Measurements from ENCODE around the gene LRRC25.
A peak's percentile ranks its signal among the peaks of the same experiment; 100 is the strongest.
"Not testable (repeated sequence)": the region's sequence is repeated elsewhere in the genome, so short reads cannot be mapped to it uniquely, and the experiment has no call there.

Gene LRRC25

DNA sequence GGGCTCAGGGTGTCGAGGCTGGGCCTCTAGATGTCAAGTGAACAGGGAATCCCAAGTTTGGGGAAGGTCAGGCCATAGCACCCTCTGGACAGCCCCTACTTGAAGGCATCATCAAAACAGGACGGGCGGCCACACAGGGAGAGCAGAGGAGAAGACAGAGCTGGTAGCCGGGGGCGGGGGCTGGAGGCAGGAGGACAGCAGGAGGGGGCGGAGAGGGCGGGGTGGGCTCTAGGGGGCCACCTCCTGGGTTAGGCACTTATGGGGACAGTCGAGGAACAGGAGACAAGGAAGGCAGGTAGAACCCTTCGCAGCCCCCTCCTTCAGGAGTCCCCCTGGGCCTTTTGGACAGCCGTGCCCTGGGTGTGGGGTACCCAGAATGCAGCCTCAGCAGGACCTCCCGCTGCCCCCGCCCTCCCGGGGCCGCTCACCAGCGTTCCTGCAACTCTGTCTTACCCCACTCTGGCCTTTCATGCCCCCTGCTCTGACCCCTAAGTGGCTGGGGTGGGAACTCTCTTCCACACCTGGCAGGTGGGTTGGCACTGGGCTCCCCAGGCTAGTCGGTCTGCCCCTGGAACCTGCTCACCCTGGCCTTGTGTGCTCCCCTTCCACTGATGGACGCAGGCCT lies 27.6 kb upstream of the LRRC25 start:
- no peak for DNase-seq (ENCODE audit: low spot score)

DNA sequence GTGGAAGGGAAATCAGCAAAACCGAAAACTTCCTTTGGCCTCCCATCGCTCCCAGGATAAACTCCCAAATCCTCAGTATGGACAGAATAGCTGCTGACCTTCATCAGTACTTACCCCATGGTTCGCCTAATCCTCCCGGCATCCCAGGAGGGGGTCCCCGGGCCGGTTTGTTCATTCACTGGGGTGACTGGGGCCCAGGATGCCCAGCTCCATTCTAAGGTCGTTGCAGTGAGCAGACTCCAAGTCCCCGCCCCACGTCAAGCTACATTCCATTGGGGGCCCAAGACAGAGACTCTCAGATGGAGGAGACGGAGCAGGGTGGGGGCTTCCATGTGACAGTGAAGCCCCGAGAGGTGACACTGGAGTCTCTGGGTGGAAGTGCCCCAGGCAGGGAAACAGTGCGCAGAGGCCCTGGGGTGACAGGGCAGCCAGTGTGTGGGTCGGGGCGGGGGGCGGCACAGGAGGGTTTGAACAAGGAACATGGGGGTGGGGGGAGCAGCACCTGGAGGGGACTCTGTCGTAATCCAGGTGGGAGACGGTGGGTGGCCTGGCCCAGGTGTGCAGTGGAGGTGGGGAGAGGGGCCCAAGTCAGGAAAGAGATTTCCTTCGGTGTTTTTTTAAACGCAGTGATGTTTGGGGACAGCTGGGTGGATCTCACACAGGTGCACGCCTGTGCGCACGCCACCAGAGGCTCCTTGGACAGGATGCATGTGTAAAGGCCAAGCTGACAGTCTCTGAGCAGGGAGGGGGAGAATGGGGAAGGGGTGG lies 26.9 kb upstream of the LRRC25 start:
- no peak for DNase-seq (ENCODE audit: low spot score)

GRCh38 chr19:18423258-18424020 lies 26.0 kb upstream of the LRRC25 start:
- no peak for DNase-seq (ENCODE audit: low spot score)

GRCh38 chr19:18422530-18423191 lies 25.2 kb upstream of the LRRC25 start:
- no peak for DNase-seq (ENCODE audit: low spot score)

DNA sequence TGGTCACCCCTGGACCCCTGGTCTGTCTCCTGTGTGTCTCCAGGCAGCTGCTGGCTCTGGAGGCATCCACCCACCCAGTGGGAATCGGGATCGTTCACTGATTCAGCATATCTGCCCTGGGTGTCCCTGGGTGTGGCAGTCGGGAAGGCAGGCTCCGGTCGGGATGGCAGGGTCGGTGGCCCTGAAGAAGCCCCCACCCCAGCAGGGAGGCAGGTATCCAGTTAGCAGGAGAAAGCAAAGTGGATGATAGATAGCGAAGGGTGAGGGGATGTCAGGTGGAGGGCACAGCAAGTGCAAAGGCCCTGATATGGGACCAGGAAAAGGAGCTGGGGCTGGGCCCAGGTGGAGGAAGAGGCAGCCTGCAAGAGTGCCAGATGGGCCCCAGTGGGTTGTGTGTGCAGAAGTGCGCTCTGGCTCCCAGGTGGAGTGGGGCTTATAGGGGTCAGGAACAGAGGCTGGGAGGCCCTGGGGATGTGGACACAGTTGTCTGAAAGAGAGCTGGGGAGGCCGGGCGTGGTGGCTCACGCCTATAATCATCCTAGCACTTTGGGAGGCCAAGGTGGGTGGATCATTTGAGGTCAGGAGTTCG lies 24.0 kb upstream of the LRRC25 start:
- no peak for DNase-seq (ENCODE audit: low spot score)

DNA sequence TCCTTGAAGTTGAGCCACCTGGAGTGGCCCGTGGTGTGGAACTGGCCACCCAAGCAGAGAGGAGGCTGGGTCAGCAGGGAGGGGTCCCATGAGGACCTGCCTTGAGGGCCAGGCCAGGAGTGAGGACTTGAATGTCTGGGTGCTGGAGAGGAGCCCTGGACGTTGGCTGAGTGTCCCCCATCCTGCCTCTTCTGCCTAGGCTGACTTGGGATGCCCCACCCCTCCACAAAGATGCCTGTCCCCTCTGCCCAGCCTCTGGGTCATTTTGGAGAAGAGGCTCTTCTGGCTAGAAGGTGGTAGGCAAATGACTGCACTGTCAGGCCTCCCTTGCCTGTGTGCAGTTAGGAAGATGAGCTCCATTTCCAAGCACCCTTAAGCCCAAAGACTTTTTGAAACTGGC lies 23.5 kb upstream of the LRRC25 start:
- DNase-seq (ENCODE audit: low spot score): no peak

- peak; percentile 82 for DNase-seq (ENCODE audit: low spot score)
These were observed 22.5 kb upstream of the LRRC25 start for GRCh38 chr19:18419699-18420460.

DNA sequence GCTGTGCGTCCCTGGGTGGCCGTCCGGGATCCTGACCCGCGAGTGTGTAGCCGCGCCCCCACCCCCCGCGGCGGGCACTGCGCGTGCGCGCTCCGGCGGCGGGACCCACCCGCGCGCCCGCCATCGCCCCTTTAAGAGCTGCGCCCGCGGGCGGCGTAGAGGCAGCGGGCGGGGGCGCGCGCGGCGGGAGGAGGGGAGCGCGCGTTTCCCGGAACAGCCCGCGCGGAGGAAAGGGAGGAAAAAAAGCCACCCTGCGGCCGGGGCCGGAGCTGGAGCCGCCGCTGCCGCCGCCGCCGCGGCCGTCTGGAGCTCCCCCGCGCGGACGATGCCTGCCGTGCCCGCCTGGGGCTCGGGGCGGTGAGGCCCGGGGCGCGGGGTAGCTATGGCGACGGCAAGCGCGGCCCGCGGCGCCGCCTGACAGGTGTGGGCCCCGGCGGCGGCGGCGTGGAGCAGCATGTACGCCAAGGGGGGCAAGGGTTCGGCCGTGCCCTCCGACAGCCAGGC lies 21.8 kb upstream of the LRRC25 start, which contains the start of gene SSBP4:
TSS of gene SSBP4 (plus strand) at position 204 of the 504 bp plus-strand sequence. CDS start at position 455, 251 bp downstream.
- DNase-seq (ENCODE audit: low spot score): peak; percentile 98

DNA sequence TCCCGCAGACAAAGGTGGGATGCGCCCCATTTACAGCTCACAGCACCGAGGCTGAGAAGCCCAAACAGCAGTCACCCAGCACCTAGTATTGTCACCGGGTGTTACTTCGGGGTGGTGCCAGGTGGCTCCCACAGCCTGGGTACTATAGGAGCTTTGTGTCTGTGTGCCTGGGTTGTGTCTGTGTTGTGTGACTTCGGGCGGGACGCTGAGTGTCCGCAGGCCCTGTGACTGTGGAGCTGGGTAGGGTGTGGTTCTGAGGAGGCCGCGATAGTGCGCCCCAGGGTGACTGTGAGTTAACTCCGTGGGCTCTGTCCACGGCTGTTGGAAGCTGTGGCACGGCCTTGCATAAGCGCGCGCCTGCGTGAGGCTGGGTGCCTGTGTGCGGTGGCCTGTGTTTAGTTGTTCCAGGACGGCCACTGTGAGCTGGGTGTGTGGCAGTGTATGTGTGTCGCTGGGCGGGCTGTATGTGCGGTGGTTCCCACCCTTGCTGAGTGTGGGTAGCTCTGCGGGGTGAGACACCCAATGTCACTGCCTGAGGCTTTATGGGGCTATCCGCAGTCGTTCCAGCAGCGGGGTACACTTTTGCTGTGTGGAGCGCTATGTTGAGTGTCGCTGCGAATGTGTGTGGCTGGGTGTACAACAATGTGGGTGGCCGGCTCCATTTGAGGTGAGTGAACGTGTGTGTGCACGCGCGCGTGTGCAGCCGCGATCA lies 21.2 kb upstream of the LRRC25 start:
- peak; percentile 51 for DNase-seq (ENCODE audit: low spot score)

DNA sequence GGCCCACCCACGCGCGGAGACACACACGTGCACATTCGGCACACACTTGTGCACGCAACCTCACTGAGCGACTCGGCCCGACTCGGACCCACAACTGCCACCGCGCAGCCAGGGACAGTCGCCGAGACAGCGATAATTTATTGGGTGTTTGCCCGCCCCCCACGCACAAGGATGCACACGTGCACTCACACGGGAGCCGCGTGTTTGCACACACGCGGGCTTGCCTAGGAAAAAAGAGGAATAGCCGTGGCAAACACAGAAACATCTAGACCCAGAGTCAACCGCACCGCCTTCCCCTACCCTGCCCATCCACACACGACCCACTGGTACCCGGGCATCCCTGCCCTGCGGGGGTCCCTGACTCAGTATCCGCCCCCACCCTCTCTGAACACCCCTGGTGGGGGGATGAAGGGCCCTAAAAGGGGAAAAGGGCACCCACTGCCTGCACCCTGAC lies 20.6 kb upstream of the LRRC25 start:
- no peak for DNase-seq (ENCODE audit: low spot score)

GRCh38 chr19:18417250-18418028 lies 20.0 kb upstream of the LRRC25 start:
- DNase-seq (ENCODE audit: low spot score): peak; percentile 95

- peak; percentile 91 for DNase-seq (ENCODE audit: low spot score)
These were observed 19.4 kb upstream of the LRRC25 start for GRCh38 chr19:18416778-18417249.

- DNase-seq (ENCODE audit: low spot score): no peak
These were observed 17.9 kb upstream of the LRRC25 start for GRCh38 chr19:18415178-18415867.

GRCh38 chr19:18414504-18415177 lies 17.2 kb upstream of the LRRC25 start:
- DNase-seq (ENCODE audit: low spot score): no peak

GRCh38 chr19:18412610-18413239 lies 15.3 kb upstream of the LRRC25 start:
- no peak for DNase-seq (ENCODE audit: low spot score)

DNA sequence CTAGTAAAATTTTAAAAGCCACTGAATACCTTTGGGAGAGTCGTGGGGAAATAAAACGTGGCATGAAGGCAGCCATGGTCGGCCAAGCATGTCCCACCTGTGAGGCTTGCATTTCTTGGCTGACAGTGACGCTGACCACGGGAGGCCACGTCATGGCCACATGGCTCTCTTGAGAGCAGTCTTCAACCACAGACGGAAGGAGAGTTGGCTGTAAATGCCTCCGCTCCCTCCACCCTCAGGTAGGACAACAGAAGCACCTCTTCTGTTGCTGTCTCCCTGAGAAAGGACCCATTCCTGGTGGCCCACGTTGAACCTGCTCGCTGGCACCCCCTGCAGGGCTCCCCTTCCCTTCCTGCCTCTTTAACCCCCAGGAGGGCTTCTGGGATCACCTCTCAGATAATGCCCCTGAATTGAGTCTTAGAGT lies 10.6 kb upstream of the LRRC25 start:
- DNase-seq (ENCODE audit: low spot score): no peak

DNA sequence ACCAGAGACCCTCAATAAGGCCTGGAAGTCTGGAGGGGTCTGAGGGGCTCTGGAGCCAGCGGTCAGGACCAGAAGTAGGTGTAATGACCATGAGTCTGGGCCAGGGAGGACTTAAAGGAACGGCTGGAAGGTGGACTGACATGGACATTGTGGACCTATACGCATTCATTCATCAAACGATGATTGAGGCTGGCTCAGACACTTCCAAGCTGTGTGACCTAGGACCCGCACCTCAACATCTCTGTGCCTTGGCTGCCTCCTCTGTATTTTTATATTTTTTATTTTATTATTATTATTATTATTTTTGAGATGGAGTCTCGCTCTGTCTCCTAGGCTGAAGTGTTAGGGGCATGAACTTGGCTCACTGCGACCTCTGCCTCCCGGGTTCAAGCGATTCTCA lies 9.3 kb upstream of the LRRC25 start:
- no peak for DNase-seq (ENCODE audit: low spot score)

- not testable (repeated sequence) for DNase-seq (ENCODE audit: low spot score)
These were observed 8.3 kb upstream of the LRRC25 start for GRCh38 chr19:18405754-18406153.
